Anterior cingulate cortex (tissue), 58 donors: ENCODE results near the gene HPSE2.

Source experiments
- DNase-seq, 58 donors: peaks; one replicate each; lab custom pipeline; 2025; lab: John Stamatoyannopoulos, UW

The HPSE2 gene

GRCh38 chr10:98855403-98856189 lies 380.1 kb downstream of the HPSE2 start:
- no peak for DNase-seq

GRCh38 chr10:98852686-98853085 lies 383.0 kb downstream of the HPSE2 start:
- no peak for DNase-seq

- DNase-seq: no peak
Observed at GRCh38 chr10:98848361-98848760, 387.3 kb downstream of the HPSE2 start.

DNA sequence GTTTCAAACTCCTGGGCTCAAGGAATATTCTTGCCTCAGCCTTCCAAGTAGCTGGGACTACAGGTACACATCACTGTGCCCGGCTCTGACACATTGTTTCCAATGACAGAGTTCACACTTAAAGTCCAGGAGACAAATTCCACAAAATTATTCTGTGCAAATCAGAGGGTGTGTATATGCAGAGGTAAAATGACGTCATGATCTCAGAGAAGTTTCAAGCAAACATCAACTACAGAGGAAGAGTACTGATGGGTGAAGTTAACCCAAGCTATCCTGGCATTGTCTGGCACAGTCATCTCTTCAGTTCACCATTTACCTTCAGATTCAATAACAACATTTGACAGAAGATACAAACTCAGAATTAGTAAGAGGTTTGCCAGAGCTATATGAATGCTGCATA lies 388.9 kb downstream of the HPSE2 start:
- no peak for DNase-seq

- DNase-seq: no peak
Observed at GRCh38 chr10:98833542-98833941, 402.1 kb downstream of the HPSE2 start.

DNA sequence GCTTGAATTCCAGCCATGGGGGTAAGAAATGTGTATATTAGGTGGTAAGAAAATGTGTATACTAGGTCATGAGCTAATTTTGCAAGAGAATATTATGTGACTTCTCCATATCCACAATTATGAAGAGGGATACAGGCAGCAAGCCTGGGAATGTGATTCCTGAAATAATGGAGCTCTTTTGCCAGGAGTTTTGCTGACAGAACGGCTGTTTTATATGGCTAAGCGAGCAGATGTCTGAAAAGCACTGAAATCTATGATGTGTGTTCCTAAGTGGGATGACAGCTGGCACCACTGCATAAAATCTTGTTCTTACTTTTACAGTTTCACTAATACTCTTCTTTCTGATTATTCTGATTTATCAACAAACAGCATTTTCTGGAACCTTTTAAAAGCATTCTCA lies 402.9 kb downstream of the HPSE2 start:
- no peak for DNase-seq

DNA sequence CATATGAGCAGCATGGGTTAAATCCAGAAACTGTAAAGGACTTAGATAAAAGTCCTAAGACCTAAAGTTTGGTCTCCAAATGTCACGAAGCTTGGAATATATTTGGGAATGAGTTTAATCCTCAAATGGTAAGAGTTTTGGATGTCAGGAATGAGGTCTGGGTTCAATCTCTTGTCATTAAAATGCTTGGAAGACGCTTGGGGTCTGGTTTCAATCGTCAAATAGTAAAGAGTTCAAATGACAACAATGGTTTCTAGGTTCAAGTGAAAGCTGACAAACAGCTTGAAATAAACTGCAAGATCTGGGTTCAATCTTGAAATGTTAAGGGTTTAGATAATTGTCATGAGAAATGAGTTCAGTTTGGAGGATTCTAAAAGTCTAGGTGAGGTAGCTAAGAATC lies 403.5 kb downstream of the HPSE2 start:
- no peak for DNase-seq

DNA sequence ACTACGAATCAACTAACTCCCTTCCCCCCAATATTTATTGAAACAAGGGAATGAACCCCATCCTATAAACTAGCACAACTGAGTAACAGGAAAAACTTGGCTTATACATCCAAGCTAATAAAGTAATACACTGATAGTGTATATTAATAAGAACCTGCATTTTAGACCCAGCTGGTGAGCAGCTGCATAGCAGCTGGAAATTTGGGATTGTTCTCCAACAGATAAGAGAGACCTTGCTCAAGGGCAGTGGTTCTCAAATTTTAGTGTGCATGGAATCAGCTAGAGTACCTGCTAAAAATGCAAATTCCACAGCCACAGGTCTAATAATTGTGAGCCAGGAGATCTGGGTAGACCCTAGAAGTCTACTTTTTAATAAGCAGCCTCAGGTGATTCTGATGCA lies 404.3 kb downstream of the HPSE2 start:
- no peak for DNase-seq

GRCh38 chr10:98825741-98826140 lies 409.9 kb downstream of the HPSE2 start:
- no peak for DNase-seq

DNA sequence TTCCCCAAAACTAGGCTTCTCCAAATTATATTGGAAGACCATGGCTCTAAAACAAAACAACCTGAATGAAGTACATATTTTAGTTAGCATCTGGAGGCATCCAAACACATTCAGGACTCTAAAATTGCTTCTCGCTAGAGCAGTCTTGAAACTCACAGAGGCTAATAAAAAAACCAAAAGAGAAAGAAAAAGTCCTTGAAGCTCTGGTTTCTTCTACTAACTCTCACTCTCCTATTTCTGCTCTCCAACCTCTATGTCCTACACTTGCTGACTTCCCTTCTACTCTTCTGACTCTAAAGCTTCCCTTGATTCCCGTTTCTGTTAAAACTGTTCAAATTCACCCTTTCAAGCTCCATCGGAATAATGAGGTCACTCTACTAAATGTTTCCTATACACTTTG lies 418.3 kb downstream of the HPSE2 start:
- no peak for DNase-seq

DNA sequence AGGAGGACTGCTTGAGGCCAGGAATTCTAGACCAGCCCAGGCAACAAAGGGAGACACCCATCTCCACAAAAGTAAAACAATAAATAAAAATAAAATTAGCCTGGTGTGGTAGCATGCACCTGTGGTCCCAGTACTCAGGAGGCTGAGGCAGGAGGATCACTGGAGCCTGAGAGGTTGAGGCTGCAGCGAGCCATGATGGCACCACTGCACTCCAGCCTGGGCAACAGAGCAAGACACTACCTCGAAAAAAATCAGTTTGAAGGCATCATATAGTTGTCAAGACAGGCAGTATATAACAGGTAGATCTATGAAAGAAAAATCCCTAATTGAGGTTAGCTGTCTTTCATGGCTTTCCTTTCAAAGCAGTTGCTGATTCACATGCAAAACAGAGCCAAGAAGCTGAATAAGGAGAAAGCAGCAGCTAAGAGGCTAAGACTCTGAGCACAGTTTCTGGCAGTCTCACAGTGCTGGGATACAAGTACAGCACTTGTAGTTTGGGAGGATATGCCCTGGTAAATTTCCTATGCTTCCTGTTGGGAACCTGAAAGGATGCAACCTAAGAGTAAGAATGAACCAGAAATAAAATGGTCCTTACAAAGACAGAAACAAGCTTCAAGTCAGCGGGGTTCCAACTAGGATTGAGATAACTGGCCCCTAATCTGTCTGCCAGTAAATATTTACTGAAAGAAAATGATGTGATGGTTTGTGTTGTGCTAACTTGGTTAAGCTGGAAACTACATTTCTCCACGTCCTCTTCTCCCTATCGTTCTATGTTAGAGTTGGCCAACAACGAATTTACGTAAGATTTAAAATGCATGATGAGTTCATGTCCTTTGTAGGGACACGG lies 420.4 kb downstream of the HPSE2 start:
- peak in 1 of 58 donors; percentile 7 for DNase-seq

DNA sequence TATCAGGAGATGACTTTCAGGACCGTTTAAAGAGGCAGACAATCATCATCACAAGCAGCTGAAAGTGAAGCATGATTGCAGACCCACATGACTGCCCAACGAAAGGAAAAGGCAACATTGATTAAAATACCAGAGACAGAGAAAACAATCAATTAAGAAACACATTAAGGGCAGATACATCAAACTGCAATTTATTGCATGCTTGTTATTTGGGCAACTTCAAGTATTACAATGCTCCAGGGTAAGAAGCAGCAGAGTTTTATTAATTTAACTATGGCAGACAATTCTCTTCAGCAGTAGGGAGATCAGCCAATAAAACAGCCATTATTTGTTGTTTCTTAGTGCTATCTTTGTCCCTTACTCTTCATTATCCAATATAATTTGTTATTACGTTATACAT lies 421.2 kb downstream of the HPSE2 start:
- DNase-seq: no peak

DNA sequence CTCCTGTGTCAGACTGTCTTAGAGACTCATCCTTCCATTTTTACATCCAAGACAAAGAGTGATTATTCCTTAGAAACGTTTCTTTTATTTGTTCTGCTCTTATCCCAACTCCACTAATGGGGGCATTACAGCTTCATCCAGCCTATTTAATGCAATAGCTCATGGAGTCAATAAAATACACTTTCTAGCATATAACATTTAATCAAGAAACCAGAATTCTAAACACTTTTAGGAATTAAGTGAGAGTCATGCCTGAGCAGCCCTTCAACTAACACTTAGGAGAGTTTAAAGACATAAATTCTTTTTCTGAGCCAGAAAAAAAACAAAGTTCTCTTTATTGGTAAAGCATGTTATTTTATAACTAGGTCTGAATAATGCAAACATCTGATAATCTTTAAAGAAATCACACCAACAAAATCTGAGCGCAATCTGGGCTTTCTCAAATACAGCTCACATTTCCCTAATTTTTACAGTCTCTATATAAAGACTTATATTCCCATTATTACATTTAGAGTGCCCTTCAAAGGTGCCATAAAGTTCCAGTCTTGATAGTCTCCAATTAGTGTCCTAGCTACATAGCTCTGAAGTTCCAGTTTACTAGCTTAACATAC lies 427.3 kb downstream of the HPSE2 start:
- DNase-seq: no peak

DNA sequence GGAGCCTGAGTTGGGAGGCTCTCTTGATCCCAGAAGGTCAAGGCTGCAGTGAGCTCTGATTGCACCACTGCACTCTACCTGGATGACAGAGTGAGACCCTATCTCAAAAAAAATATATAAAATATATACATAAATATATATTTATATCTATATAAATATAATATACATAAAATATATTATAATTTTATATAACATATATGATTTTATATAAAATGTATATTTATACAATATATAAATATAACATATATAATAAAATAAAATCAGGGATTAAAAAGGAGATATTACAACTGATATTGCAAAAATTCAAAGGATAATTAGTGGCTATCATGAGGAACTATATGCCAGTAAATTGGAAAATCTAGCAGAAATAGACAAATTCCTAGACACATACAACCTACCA lies 435.4 kb downstream of the HPSE2 start:
- no peak for DNase-seq

- no peak for DNase-seq
Observed at GRCh38 chr10:98795467-98795866, 440.2 kb downstream of the HPSE2 start.

DNA sequence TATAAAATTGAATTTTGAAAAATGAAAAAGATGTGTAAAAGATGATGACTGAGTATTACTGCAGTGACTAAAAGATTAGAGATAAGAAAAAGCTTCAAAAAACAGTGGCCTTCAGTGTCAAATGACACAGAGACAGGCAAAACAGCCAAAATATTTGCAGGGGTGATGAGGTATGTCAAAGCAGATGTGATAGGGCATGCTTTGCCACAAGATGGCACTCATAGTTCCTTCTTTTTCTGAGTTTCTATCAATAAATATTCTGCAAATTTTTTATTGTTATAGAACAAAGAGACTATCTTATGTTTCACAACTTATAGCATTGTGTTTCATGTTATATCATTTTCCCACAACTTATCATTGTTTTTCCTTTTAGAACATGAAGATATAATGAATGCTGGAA lies 444.8 kb downstream of the HPSE2 start:
- DNase-seq: no peak

- no peak for DNase-seq
Observed at GRCh38 chr10:98778277-98778759, 457.3 kb downstream of the HPSE2 start.

GRCh38 chr10:98758463-98758862 lies 477.2 kb downstream of the HPSE2 start:
- DNase-seq: no peak

GRCh38 chr10:98748298-98748697 lies 487.4 kb downstream of the HPSE2 start:
- no peak for DNase-seq

DNA sequence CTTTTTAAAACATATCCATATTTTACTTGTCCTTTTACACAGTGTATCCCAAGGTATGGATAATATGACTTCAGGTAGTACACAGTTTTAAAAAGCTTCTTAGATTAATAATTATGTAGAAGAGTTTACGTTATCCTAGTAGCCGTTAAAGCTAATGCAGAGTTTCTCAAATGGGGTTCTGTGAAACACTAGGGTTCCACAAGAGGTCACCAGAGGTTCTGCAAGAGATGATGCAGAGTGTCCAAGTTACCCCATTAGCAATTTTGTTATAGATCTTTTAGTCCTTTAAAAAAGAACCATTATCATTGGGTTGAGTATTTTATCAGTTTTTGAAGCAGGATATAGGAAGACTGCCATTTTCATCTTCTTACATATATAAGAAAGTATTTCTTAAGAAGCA lies 490.0 kb downstream of the HPSE2 start:
- no peak for DNase-seq

DNA sequence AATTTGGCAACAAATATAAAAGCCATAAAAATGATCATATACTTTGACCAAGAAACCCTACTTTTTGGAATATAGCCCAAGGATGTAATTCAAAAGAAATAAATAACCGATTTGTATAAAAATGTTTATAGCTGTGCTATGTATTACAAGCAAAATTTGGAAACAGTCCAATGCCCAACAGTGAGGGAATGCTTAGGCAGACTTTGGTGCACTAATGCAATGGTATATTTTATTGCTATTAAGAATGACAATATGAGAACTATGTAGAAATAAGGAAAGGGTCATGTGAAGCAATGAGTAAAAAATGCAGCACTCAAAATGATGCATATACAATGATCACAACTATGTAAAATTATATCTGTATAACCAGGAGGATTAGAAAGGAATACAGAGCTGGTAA lies 515.1 kb downstream of the HPSE2 start:
- DNase-seq: no peak
